HG03045 (cell line): Measurements from ENCODE around the gene KRTCAP2.
"Not testable (repeated sequence)": the region's sequence is repeated elsewhere in the genome, so short reads cannot be mapped to it uniquely, and the experiment has no call there.

Source experiments
- ATAC-seq: cut with Tn5 transposase; IDR thresholded peaks from one replicate; pipeline ENCODE4 v1.9.1; 2021; ENCODE audit warnings: mild to moderate bottlenecking, moderate library complexity; ENCODE audit not compliant: unreplicated experiment

The KRTCAP2 gene

DNA sequence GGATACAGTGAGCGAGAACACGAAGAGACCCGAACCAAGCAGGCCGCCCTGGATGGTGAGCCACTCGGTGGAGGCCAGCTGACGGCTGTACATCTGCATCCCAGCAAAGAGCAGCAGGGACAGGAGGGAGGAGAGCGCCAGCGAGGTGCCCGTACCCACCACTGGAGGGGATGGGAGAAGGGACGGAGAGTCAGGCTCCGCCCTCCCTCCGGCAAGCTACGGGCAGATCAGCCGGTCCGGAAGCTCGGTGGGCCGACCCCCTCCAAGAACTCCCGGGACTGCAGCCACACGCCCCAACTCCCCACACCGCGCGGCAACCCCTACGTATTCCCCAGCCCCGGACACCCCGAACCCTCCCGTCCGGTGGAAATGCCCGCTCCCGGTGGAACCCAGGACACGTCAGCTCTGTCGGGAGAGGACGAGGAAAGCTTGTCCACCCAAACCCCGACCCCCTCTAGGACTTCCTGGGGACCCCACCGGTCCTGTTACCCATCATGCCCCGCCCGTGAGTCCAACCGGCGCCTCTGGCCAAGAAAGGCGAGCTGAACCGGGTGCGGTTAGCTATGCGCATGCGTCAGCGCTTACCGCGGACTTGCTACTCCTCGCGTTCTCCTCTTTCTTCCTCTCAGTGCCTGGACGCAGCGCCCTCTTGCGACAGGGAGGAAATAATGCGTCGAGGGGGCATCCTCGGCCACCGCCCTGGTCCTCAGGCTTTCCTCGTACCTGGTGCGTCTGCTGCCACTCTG lies at the start of gene KRTCAP2:
Gene KRTCAP2, minus strand, starts transcription at position 573 of the 746 bp plus-strand sequence. Its CDS starts 80 bp downstream, at position 493.
- peak; percentile 67 for ATAC-seq

GRCh38 chr1:155220211-155220965 lies 47.3 kb upstream of the KRTCAP2 start:
- ATAC-seq: not testable (repeated sequence)

DNA sequence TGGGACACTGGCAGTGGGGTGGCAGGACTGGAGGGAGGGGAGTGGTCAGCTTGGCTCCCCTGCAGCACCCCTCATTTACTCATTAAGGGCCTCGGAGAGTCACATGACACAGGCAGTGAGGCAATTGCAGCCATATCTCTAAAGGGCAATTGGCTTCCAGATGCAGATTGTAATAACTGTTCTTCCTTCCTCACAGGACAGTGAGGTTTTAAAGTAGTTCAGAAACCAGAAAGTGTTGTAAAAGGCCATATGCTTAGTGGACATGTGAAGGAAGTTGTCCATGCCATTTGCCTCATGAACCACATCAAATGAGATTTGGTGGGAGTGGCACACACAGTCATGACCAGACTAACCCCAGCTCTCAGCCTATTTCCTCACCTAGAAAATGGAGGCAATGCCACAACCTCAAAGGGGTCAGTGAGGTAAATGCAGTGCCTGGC lies 46.5 kb upstream of the KRTCAP2 start:
- ATAC-seq: no peak

DNA sequence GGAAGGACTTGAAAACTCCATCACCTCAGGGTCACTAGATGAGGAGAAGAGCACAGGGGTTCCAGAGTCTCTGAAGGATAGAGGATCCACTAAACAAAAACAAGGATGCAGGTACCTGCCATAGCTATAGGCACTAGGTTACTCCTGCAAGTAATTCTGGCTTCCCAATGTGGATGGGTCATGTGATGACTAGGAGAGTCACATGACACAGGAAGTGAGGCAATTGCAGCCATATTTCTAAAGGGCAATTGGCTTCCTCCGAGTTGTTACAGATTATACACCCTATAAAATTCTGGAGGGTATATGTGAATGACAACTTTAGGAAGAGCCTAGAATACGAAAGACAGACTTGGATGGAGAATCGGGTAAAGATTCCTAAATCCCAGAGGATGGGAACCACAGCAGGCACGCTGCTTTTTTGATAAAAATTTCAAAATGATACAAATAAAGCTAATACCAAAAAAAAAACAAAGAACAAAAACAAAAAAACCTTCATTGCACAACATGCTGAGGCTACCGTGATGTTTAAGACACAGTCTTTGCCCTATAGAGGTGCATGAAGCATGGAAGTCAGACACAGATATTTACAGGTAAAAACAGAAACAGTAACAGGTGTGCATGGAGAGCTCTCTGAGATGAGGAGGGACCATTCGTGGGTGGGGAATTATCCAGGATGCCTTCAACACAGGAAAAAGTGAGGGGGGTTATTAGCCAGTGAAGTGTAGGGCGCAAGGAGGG lies 45.9 kb upstream of the KRTCAP2 start:
- ATAC-seq: no peak

DNA sequence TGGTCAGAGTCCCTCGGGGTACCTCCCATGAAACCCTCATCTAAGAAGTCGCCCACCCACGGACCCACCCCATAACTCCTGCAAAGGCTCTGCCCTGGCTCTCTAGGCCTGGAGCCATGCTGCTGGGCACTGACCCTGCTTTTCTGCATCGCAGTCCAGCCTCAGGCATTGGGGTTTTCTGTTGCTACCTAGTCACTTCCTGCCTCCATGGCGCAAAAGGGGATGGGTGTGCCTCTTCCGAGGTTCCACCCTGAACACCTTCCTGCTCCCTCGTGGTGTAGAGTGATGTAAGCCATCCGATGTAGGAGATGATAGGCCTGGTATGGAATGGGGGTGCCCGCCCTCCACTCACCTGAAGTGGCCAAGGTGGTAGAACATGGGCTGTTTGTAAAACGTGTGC lies 41.6 kb upstream of the KRTCAP2 start:
- ATAC-seq: not testable (repeated sequence)

DNA sequence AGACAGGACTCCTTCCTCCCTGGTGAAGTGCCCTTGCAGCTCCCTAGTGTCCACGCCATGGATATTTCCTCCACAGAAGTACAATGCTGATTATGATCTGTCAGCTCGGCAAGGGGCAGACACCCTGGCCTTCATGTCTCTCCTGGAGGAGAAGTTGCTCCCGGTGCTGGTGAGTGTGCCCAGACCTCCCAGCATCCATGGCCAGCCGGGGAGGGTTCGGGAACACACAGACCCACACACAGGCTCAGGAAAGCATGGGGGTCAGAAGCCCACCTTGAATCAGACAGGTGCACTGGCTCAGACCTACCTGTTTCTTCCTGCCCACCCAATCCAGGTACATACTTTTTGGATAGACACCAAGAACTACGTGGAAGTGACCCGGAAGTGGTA lies 38.9 kb upstream of the KRTCAP2 start:
- not testable (repeated sequence) for ATAC-seq

GRCh38 chr1:155211381-155212050 lies 38.4 kb upstream of the KRTCAP2 start:
- ATAC-seq: not testable (repeated sequence)

- ATAC-seq: no peak
Observed at GRCh38 chr1:155210314-155211104, 37.4 kb upstream of the KRTCAP2 start.

DNA sequence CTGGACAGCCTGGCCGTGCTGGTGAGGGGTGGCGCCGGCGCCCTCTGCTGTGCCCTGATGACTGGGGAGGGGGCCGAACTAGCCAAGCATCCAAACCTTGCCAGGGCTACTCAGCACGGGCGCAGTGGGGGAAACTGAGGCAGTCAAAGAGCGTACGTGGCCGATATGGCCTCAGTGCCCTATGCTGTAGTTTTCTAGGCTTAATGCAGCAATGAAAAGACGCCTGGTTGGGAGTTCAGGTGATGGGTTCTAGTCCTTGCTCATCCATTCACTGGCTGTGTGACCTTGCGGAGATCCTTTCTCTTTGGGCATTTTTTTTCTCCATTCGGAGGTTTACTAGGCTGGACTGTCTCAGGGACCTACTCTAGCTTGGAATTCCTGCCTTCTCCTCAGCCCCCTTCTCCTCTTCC lies 36.2 kb upstream of the KRTCAP2 start:
- no peak for ATAC-seq

DNA sequence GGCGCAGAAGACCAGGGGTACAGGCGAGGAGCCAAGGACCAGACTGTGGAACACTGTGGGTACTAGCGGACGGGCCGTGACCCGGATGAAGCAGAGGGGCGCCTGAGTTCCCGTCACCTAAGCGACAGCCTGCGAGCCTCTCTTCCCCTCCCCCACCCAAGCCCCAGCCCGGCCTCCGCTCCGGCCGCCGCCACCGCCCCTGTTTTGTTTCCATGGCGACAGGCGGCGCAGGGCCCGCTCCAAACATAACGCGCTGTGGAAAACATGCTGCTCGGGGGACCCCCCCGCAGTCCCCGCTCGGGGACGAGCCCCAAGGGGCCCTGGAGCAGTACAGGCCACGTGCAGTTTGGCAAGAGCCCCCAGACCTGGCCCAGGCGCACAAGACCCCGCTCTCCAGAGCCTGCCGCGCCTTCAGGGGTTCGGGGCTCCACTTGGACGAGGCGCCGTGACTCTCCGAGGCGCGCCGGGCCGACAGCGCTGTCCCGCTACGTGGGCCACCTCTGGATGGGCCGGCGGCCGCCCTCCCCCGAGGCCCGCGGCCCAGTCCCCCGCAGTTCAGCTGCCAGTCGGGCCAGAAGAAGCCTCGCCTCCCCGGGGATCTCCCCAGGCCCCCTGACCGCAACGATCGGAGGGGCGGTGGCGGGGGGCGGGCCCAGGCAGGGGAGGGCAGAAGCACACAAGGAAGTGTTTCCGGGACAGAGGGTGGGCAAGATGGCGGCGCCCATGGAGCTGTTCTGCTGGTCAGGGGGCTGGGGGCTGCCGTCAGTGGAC lies 35.6 kb upstream of the KRTCAP2 start, which contains the start of gene MTX1:
Gene MTX1, plus strand, starts transcription at position 155 of the 771 bp plus-strand sequence. Its CDS starts 110 bp downstream, at position 265.
- peak; percentile 67 for ATAC-seq

- ATAC-seq: no peak
Observed at GRCh38 chr1:155207806-155208540, 34.9 kb upstream of the KRTCAP2 start, which contains the start of gene THBS3. Gene THBS3, minus strand, starts transcription at chr1:155207897. Its CDS starts 21 bp downstream, at chr1:155207876.

DNA sequence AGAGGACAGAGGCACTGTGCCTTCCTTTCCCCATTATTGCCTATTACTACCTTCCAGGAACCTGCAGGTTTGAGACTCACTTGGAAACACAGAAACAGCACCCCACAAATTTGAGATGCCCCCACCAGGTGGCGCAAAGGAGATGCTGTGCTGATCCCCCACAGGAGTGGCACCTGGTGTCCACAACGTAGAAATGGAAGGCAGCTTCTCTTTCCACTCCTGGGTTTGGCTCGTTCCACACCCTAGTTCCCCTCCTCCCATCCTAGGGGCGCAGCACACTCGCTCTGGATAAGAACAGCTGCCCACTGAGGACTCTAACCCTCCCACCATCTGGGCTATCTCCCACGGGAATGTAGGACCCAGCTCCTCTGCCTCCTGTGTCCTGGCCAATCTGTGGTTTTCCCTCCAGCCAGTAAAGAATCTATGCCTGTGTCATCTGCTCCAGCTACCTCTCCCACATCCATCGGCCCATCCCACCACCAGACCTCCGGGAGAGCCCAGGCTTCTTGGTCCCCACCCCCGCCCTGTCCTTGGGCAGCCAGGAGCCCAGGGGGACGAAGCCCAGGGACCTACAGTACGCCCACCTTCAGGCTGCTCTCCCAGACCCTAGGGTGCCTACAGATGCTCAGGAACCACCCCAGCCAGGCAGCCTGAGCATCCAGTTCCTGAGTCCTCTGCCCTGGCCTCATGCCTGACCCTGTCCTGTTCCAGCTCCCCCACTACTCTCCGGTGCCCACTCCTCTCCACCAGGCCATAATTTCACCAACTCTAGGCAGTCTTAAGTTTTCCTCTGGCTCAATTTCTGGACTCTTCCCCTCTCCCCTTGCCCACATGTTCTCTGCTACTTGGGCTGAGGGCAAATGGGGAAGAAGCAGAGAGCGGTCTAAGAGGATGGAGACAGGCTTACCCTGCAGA lies 34.0 kb upstream of the KRTCAP2 start:
- no peak for ATAC-seq

- no peak for ATAC-seq
Observed at GRCh38 chr1:155205969-155206593, 33.0 kb upstream of the KRTCAP2 start.

- ATAC-seq: no peak
Observed at GRCh38 chr1:155205035-155205434, 31.9 kb upstream of the KRTCAP2 start.

- no peak for ATAC-seq
Observed at GRCh38 chr1:155202731-155203515, 29.8 kb upstream of the KRTCAP2 start.

GRCh38 chr1:155202198-155202597 lies 29.1 kb upstream of the KRTCAP2 start:
- ATAC-seq: no peak
